Neutrophil (primary cell): ENCODE data around the gene TMEM198.

Source experiments
- H3K27ac ChIP-seq: fragments of 200-600 bp; sonication (generic); 2 replicates; pipeline ENCODE4 v1.5.1; 2016; ENCODE audit warnings: mild to moderate bottlenecking, moderate library complexity
- H3K27me3 ChIP-seq: fragments of 200-600 bp; sonication (generic); 2 replicates; pipeline ENCODE4 v1.6.0; 2016; ENCODE audit warnings: mild to moderate bottlenecking
- H3K36me3 ChIP-seq: fragments of 200-600 bp; sonication (generic); 2 replicates; pipeline ENCODE4 v1.5.1; 2017
- H3K4me1 ChIP-seq, 2 experiments: fragments of 200-600 bp in 1 of 2; sonication (generic) in 1 of 2; 1 replicate in 1 of 2; 2 replicates in 1 of 2; pipeline versions ENCODE4 v1.5.1 to v1.6.1; 2013 to 2016; ENCODE audit warnings: low read depth in 1 of 2, low read length in 1 of 2, mild to moderate bottlenecking in 1 of 2, moderate library complexity in 1 of 2; ENCODE audit not compliant: control insufficient read depth in 1 of 2, insufficient read depth in 1 of 2
- H3K4me3 ChIP-seq, 2 experiments: fragments of 200-600 bp in 1 of 2; sonication (generic) in 1 of 2; 1 replicate in 1 of 2; 2 replicates in 1 of 2; pipeline ENCODE4 v1.5.1; 2013 to 2016; ENCODE audit warnings: low read depth in 1 of 2, low read length in 1 of 2, mild to moderate bottlenecking in 1 of 2, moderate library complexity in 1 of 2
- H3K9me3 ChIP-seq: fragments of 200-600 bp; sonication (generic); 2 replicates; pipeline ENCODE4 v1.5.1; 2016
- CTCF ChIP-seq: fragments of 200-600 bp; sonication (generic); IDR thresholded peaks from 2 replicates; pipeline ENCODE4 v1.5.1; 2016; ENCODE audit warnings: antibody characterized with exemption

Gene TMEM198

GRCh38 chr2:219570194-219570923 lies 26.5 kb downstream of the TMEM198 start:
- peaks cover 82% of the 10 kb centered on the region for H3K27me3 ChIP-seq
- no peak overlapping the region for H3K4me3 ChIP-seq
- H3K4me1 ChIP-seq, result peaks cover 0 to 10% of the 10 kb centered on the region in 2 experiments
- H3K9me3 ChIP-seq, result no peaks in the 10 kb centered on the region
- TF ChIP-seq CTCF, result no peak
- H3K36me3 ChIP-seq, result no peaks in the 10 kb centered on the region
- H3K27ac ChIP-seq, result no peak overlapping the region

- Histone ChIP-seq H3K27me3 (peaks cover 88% of the 10 kb centered on the region), H3K4me1 (peaks cover 0 to 10% of the 10 kb centered on the region in 2 experiments), H3K9me3 (no peaks in the 10 kb centered on the region), H3K27ac (no peak overlapping the region), H3K36me3 (no peaks in the 10 kb centered on the region), H3K4me3 (no peak overlapping the region)
- TF ChIP-seq CTCF, result no peak
These were observed 27.1 kb downstream of the TMEM198 start for GRCh38 chr2:219570924-219571310.

GRCh38 chr2:219571311-219572236 lies 27.7 kb downstream of the TMEM198 start, which contains the start of gene OBSL1:
Gene OBSL1, minus strand, starts transcription at chr2:219571539. Its CDS starts 307 bp downstream, at chr2:219571232.
- H3K4me1 ChIP-seq, result peaks cover 0 to 10% of the 10 kb centered on the region in 2 experiments
- no peaks in the 10 kb centered on the region for H3K9me3 ChIP-seq
- H3K27me3 ChIP-seq, result peaks cover 94% of the 10 kb centered on the region
- H3K4me3 ChIP-seq, result no peak within 1 kb of the TSS
- no peak for TF ChIP-seq CTCF
- no peaks in the 10 kb centered on the region for H3K36me3 ChIP-seq
- no peak within 1 kb of the TSS for H3K27ac ChIP-seq

GRCh38 chr2:219572237-219573001 lies 28.6 kb downstream of the TMEM198 start, which contains the start of gene INHA:
Gene INHA, plus strand, starts transcription at chr2:219572310. Its CDS starts 65 bp downstream, at chr2:219572375.
- Histone ChIP-seq H3K9me3 (no peaks in the 10 kb centered on the region), H3K27ac (no peak within 1 kb of the TSS), H3K36me3 (no peaks in the 10 kb centered on the region), H3K4me1 (peaks cover 0 to 10% of the 10 kb centered on the region in 2 experiments), H3K4me3 (no peak within 1 kb of the TSS), H3K27me3 (peaks cover 98% of the 10 kb centered on the region)
- no peak for TF ChIP-seq CTCF

- Histone ChIP-seq H3K4me1 (peaks cover 0 to 10% of the 10 kb centered on the region in 2 experiments), H3K27me3 (peaks cover 90% of the 10 kb centered on the region), H3K4me3 (no peak overlapping the region), H3K27ac (no peak overlapping the region), H3K36me3 (no peaks in the 10 kb centered on the region), H3K9me3 (no peaks in the 10 kb centered on the region)
- no peak for TF ChIP-seq CTCF
These were observed 29.3 kb downstream of the TMEM198 start for GRCh38 chr2:219573166-219573565.
